ENCODE measurements around the gene FRS2.

DNA sequence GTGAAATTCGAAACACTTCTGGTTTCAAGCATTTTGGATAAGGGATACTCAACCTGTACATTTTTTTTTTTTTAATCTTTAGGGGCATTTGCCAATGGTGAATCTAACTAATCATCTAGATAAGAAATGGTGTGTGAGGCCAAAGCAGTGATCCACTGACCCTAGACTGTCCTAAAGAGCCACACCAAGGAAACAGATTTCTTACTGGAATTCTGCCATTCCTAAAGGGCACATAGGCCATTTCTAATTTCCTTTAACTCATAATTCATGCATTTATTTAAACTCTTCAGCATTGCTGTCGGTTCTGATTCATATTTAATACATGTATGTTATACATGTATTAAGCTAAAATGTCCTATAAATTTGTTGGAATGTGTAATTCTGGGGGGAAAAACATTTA is 47.2 kb downstream of the FRS2 start:
- TF ChIP-seq, protein P1, sequence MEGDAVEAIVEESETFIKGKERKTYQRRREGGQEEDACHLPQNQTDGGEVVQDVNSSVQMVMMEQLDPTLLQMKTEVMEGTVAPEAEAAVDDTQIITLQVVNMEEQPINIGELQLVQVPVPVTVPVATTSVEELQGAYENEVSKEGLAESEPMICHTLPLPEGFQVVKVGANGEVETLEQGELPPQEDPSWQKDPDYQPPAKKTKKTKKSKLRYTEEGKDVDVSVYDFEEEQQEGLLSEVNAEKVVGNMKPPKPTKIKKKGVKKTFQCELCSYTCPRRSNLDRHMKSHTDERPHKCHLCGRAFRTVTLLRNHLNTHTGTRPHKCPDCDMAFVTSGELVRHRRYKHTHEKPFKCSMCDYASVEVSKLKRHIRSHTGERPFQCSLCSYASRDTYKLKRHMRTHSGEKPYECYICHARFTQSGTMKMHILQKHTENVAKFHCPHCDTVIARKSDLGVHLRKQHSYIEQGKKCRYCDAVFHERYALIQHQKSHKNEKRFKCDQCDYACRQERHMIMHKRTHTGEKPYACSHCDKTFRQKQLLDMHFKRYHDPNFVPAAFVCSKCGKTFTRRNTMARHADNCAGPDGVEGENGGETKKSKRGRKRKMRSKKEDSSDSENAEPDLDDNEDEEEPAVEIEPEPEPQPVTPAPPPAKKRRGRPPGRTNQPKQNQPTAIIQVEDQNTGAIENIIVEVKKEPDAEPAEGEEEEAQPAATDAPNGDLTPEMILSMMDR (IDR thresholded peaks at IDR 0.05) = no peak
- no peak for TF ChIP-seq POLR2A (IDR thresholded peaks at IDR 0.05)
- no peak for TF ChIP-seq POLR2AphosphoS5 (IDR thresholded peaks at IDR 0.05)
- TF ChIP-seq EP300 (IDR thresholded peaks at IDR 0.05; ENCODE audit: low read depth) = no peak
